ENCODE measurements around the gene PINK1.
"Not testable (repeated sequence)": the region's sequence is repeated elsewhere in the genome, so short reads cannot be mapped to it uniquely, and the experiment has no call there.

PINK1 gene

DNA sequence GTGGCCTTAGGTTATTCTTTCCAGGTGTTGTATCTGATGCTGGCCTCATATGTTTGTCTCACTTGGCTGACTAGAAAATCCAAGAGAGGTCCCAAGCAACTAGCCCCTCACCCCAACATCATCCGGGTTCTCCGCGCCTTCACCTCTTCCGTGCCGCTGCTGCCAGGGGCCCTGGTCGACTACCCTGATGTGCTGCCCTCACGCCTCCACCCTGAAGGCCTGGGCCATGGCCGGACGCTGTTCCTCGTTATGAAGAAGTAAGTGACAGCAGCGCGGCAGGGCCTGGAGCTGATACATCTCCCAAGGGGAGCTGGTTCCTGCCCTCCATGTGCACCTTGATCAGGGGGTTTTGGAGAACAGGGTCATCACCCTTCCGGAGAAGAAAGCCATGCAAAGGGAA lies 11.2 kb downstream of the PINK1 start:
- DNase-seq (ENCODE audit: low spot score): no peak

DNA sequence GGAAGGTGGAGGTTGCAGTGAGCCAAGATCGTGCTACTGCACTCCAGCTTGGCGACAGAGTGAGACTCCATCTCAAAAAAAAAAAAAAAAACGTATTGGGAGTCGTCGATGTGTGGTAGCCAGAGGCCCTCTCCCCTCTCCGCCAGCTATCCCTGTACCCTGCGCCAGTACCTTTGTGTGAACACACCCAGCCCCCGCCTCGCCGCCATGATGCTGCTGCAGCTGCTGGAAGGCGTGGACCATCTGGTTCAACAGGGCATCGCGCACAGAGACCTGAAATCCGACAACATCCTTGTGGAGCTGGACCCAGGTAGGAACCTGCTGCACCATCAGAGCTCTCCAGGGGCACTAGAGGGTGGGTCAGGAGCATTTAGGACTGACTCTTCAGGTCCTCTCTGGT lies 12.2 kb downstream of the PINK1 start:
- no peak for DNase-seq (ENCODE audit: low spot score)

DNA sequence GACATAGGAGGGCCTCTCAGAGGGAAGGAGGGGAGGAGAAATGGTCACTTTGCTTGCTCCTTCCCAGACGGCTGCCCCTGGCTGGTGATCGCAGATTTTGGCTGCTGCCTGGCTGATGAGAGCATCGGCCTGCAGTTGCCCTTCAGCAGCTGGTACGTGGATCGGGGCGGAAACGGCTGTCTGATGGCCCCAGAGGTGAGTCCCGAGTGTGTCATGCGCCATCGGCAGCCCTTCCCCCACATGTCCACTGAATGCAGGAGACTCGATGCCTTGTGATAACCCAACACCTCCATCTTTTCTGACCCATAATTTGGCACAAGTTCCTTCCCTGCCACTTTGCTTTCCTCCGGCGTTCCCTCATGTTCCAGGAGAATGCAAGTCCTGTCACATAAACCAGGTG lies 15.2 kb downstream of the PINK1 start:
- DNase-seq (ENCODE audit: low spot score): no peak

DNA sequence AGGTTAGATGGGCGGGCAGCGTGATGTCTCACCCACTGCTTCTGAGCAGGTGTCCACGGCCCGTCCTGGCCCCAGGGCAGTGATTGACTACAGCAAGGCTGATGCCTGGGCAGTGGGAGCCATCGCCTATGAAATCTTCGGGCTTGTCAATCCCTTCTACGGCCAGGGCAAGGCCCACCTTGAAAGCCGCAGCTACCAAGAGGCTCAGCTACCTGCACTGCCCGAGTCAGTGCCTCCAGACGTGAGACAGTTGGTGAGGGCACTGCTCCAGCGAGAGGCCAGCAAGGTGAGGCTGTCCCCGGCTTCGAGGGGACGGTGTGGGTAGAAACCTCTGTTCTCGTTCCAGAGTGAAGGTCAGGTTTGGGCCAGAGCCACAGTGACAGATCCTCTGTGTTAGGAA lies 15.7 kb downstream of the PINK1 start:
- DNase-seq (ENCODE audit: low spot score): no peak

- DNase-seq (ENCODE audit: low spot score): no peak
These were observed 19.0 kb downstream of the PINK1 start for GRCh38 chr1:20652300-20652699.

GRCh38 chr1:20654104-20654690 lies 20.9 kb downstream of the PINK1 start:
- DNase-seq (ENCODE audit: low spot score): no peak

- no peak for DNase-seq (ENCODE audit: low spot score)
These were observed 23.8 kb downstream of the PINK1 start for GRCh38 chr1:20657024-20657423.

- DNase-seq (ENCODE audit: low spot score): no peak
These were observed 25.1 kb downstream of the PINK1 start for GRCh38 chr1:20658166-20658915.

GRCh38 chr1:20660363-20660762 lies 27.1 kb downstream of the PINK1 start:
- DNase-seq (ENCODE audit: low spot score): no peak

DNA sequence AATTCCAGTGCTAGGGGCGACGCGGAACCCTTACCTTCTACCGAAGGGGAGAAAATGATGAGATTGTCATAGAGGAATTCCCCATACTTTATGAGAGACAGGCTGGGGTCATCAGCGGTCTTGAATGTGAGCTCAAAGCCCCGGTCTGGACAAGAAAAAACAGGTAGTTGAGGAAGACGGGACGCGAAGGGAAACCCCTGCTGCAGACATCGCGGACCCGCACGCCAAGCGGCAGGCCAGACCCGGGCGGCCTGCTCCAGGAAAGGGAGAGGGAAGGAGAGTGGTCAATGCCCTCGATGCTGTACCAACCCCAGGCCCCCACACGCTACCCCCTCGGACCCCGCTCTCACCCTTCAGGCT lies 27.6 kb downstream of the PINK1 start:
- no peak for DNase-seq (ENCODE audit: low spot score)

DNA sequence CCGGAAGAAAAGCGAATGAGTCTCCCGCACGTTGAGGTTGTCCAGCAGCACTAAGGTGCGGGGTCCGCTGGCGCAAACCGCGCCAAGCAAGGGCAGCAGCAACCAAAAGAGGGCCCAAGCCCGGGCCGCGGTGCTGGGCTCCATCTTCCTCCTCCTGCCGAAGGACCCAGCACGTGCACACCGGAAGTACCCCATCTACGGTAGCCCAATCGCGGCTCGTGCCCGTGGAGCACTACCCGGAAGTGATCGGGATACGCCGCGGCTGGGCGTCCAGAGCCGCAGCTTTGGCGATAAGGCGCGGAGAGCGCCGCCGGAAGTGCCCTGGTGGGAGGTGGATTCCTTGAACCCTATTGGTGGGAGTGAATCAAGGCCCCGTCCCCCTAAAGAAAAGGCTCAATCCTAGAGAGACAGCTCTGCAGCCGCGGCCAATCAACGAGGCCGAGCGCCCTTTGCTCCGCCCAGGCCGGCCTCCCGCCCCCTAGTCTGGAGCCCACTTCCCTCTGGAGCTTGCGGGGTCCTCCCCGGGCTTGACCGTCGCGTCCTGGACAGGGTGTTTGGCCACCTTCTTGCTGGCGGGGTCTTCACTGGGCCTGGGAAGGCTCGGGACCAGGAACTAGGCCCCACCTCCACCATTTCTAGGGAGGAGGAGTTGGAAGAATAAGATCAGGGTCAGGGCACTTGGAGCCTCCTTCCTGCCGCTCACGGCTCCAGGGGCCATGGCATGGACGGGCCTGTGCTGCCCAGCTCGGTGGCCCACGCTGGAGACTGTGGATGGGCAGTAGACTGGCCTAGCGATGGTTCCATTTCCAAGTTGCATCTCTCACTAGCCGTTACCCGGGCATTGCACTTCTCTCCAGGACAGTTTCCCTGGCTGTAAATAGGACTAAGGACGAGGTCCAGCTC lies 28.2 kb downstream of the PINK1 start, which contains the start of gene DDOST:
Gene DDOST (minus strand): TSS at position 163 of the 903 bp plus-strand sequence. CDS start 19 bp downstream, at position 144.
- DNase-seq (ENCODE audit: low spot score): peak; percentile 99

GRCh38 chr1:20662110-20662475 lies 28.8 kb downstream of the PINK1 start:
- DNase-seq (ENCODE audit: low spot score): no peak

DNA sequence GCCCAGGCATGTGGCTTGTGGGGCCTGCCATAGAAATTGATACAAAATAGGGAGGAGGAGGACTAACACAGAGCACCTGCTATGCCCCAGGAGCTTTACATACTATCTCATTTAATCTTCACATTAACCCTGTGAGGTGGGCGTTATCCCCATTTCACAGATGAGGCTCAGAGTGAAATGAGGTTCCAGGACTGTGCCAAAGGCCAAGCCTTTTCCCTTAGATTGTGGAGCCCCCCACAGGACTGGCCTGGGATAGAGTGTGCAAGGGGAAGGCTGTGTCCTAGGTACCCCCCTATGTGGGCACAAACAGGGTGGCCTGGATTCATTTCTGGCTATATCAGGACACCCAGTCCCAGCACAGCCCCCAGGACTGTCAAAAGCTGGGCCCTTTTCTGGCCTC lies 30.1 kb downstream of the PINK1 start:
- DNase-seq (ENCODE audit: low spot score): no peak

GRCh38 chr1:20663969-20664715 lies 30.9 kb downstream of the PINK1 start:
- no peak for DNase-seq (ENCODE audit: low spot score)

DNA sequence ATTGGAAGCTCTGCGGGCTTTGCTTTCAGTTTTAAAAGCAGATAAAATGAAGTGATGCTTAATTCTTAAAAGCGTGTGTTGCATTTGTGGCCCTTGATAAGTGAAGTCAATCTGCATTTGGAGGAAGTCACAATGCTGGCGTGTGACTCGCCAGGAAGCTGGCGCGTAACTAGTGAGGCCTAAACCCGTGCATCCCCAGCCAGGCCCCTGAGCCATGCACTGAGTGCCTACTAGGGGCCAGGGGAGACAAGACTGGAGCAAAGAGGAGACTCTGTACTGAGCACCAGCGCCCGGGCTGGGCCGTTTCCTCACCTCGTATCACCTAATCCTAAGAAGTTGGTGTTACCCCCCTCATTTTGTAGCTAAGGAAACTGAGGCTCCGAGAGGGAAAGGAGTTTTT lies 32.5 kb downstream of the PINK1 start:
- no peak for DNase-seq (ENCODE audit: low spot score)

DNA sequence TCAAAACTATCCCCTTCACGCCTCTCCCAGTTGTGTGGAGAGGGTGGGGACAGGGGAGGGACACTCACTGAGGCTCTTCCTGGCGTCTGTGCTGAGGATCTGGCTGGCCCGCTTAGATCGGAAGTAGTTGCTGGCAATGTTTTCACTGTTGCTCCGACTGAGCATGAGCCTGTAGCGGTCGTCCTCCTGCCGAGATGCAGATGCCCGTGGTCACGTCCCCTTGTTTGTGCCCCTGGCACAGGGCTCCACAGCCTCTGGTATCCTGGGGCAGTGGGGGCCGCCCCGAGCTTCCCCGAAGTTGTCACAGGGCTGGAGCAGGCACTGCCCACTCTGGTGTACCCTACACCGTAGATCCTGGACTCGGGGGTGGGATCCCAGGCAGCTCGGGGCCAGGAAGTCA lies 32.9 kb downstream of the PINK1 start:
- no peak for DNase-seq (ENCODE audit: low spot score)

DNA sequence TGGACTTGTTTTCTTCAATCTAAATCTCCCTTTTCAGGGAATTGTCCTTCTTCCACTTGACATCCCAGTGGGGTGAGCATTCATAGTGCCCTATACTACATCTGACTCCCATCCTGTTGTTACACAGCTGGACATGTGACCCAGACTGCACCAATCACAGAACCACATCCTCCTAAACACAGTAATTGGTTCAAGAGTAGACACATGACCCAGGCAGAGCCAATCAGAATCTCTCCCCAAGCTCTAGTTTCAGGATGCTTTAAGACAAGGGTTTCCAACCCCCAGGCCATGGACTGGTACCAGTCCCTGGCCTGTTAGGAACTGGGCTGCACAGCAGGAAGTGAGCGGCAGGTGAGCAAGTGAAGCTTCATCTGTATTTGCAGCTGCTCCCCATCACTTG lies 33.5 kb downstream of the PINK1 start:
- no peak for DNase-seq (ENCODE audit: low spot score)

- DNase-seq (ENCODE audit: low spot score): no peak
These were observed 35.3 kb downstream of the PINK1 start for GRCh38 chr1:20668581-20668980.

DNA sequence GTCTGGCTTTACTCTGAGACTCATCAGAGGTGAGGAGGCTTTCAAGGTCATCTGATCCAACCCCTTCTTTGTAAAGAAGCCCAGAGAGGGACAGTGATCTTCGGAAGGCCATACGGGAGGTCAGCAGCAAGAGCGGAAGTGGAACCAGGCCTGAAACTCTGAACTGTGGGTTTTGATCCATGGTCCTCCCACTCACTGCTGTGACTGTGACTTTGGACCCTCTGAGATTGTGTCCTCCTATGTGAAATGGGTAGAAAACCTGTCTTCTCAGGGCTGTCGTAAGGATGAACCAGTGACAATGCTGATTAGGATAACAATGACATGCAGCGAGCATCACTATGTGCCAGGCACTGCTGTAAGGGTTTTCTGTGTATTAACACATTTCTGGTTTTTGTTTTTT lies 37.7 kb downstream of the PINK1 start:
- DNase-seq (ENCODE audit: low spot score): no peak

- no peak for DNase-seq (ENCODE audit: low spot score)
These were observed 39.0 kb downstream of the PINK1 start for GRCh38 chr1:20672265-20672632.

DNA sequence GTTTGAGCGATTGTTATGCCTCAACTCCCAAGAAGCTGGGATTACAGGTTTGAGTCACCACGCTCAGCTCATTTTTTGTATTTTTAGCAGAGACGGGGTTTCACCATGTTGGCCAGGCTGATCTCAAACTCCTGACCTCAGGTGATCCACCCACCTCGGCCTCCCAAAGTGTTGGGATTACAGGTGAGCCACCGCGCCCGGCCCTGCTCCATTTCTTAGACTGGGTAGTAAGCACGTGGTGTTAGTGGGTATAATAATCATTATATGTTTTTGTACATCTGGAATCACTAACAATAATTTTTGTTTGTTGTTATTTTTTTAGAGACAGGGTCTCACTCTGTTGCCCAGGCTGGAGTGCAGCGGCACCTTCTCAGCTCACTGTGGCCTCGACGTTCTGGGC lies 40.4 kb downstream of the PINK1 start:
- DNase-seq (ENCODE audit: low spot score): not testable (repeated sequence)

DNA sequence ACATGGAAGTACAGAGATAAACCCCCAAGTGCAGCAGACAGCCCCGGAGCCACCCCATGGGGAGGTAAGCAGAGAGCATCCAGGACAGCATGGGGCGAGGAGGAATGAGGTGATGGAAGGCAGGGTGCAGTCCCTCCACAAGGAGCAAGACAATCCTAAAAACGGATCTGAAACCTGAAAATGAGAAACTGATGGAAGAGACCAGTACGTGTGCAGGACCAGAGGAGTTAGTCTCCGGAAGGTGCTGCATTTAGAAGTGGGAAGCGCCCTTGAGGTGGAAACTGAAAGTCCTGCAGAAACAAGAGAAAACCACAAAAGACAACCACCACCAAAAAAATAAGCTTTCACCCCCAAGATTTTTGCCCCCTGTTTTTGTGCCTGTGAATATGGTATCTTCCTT lies 45.3 kb downstream of the PINK1 start:
- DNase-seq (ENCODE audit: low spot score): no peak

Data from AG08395 (cell line).